ENCODE results near the gene SLC24A3.
"Not testable (repeated sequence)": the region's sequence is repeated elsewhere in the genome, so short reads cannot be mapped to it uniquely, and the experiment has no call there.

- not testable (repeated sequence) for TF ChIP-seq EZH2 (IDR thresholded peaks at IDR 0.05; ENCODE audit: insufficient read depth, poor library complexity, severe bottlenecking); EZH2phosphoT487 (IDR thresholded peaks at IDR 0.05; ENCODE audit: insufficient read depth, low read depth)
These were observed 541.8 kb downstream of the SLC24A3 start for GRCh38 chr20:19754201-19754600.
